Measurements from ENCODE around the gene POU6F2.
A peak's percentile ranks its signal among the peaks of the same experiment; 100 is the strongest.

The POU6F2 gene

DNA sequence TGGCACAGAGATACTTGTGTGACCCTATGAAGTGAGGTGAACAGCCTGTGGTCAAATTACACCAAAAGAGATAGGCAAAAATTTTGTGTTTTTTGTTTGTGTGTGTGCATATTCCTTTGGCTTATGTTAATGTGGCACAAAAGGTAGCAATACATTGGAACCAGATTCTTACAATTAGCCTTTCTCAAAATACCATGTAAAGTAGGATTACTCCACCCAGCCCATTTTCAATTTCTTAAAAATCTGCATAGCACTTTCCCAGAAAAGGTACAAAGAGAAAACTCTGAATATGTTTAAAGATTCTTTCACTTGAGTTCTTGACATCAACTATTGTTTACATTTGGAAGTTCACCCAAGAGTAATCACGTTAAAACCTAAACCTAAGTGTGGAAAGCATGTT lies 431.2 kb downstream of the POU6F2 start:
- DNase-seq: no peak

DNA sequence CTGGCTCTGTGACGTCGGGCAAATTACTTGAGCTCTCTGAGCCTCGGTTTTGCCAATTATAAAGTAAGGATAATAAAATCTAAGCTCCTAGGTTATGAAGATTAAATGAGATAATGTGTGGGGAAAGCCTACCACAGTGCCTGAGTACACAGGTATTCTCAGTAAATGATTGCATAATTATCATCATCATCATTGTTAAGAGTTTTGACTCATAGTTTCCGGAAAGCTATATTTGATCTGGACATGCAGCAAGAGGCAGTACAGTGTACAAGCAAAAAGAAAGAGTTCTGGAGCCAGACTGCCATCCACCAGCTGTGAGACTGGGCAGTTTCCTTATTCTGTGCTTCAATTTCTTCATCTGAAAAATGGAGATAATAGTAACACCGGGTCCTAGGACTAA lies 432.9 kb downstream of the POU6F2 start:
- DNase-seq: no peak

DNA sequence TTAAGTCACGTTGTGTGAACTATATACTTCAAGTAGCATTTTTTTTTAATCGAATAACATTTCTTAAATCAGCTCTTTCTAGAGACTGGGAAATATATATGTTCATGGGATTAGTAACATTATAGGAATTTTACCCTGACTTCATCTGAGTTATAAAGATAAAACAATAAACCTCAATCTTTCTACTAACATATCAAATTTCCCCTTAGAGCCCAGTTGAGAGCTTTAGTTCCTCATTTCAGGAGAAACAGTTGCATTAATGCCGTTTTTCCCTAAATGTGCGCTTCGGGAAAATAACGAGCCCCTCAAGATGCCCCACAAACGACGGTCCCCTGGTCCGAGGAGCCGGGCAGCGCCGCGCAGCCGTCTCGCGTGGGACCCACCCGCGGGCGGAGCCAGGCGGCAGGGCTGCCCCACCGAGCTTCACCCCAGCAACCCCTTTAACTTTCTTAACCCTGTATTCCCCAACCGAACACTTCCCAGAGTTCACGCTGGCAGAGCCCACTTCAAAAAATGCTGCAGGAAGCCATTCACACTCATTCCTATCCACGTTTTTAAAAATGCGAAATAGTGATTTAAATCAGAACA lies 436.0 kb downstream of the POU6F2 start:
- DNase-seq: peak; percentile 12 to 26 (median 25)

DNA sequence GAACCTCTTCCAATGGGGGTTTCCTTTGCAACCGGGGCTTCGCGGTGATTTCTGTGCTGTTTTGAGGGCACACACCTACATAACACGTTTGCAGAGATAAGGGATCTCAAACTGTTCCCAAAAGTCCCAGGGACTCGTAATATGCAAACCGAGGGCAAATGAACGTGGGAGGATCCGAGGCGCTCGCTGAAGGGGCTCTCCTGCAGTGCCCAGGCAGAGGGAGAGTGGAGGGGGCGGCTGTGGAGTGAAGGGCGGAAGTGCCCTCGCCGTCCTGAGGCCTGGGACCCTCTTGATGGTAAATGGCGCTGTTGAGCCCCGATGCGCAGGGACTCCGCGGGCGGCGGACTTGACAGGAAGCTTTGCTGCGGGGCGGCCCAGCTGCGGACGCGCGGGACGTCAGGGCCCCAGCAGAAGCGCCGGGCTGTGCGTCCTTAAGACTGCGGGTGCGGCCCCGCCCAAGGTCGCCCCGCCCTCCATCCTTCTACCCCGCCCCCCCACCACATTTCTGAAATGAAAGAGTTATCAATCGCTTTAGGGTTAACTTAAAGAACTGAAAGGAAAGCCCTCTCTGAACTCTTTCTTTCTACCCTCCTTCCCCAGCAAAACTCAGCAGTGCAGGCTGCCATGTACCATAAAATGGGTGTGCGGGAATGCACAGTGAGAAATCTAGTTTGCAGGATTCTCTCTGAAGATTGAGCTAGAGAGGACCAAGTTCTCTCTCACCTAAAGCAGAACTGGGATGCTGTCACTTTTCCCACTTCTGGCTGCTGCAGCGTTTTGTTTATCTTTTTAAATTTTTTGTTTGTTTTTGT lies 436.7 kb downstream of the POU6F2 start:
- peak; percentile 48 to 72 (median 56) for DNase-seq

DNA sequence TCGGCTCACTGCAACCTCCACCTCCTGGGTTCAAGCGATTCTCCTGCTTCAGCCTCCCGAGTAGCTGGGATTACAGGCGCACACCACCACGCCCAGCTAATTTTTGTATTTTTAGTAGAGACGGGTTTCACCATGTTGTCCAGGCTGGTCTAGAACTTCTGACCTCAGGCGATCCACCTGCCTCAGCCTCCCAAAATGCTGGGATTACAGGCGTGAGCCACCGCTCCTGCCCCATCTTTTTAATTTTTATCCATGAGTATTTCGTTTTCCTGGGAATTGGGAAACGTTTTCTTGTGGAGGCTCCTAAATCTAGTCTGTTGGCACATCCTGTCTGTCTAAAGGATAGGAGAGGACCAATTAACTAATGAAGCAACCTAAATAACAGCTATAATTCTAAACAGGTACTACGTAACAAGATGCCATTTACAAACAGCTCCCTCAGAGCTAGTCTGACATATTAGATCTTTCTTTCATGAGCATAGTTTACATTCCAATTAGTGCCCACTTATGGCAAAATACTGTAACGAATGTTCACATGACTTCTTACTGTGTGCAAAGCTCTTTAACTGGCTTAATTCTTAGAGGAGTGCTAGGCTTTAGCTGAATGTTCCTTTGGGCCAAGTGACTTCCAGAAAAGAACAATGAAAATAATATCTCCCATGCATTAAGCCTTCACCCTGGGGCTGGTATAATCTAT lies 437.5 kb downstream of the POU6F2 start:
- no peak for DNase-seq

DNA sequence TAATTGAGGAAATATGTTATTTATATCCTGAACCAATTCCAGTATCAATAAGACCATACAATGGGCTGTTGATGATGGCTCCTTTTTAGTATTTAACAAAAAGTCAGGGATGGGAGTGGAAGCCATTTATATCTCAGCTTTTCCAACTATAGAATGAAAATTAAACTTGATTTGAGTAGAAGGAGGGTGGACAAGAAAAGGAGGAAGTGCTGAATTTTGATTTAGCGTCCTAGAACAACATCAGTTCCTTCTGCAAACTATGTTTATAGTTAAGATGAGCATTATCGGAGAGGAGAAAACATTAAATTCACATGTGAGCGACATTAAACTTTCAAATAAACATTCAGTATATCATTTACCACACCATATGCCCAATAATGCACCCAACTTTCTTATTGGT lies 439.2 kb downstream of the POU6F2 start:
- no peak for DNase-seq

DNA sequence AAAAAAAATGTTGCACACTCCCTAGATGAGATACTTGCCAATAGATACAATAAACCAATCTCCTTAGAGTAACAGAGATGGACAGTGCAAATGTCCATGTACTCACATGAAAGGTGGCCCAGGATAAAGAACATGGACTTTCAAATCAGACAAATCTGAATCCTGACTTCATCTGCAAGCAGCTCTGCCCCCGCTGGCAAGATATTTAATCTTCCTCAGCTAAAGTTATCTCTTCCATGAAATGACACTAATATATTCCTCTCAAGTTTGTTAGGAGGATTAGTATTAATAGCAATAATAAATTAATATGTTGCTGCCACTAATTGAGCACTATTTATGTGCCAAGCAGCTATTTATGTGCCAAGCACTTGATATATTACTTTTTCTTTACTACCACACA lies 439.9 kb downstream of the POU6F2 start:
- no peak for DNase-seq

DNA sequence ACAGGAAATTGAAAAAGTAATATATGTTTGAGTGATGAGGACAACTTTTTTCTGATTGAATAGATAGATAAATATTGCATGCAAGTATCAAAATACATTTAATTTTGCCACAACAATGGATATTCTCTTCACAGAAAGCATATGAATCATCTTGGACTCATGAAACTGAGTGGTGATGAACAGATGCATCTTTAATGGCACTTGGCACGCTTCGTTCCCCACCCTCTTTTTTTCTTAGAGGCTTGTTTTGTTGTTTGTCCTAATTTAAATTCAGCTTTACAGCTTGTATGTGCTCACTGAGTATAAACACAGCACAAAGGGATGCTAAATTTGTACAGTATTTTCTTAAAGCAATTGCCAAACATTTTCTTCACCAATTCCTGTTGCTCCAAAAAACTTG lies 443.5 kb downstream of the POU6F2 start:
- no peak for DNase-seq

DNA sequence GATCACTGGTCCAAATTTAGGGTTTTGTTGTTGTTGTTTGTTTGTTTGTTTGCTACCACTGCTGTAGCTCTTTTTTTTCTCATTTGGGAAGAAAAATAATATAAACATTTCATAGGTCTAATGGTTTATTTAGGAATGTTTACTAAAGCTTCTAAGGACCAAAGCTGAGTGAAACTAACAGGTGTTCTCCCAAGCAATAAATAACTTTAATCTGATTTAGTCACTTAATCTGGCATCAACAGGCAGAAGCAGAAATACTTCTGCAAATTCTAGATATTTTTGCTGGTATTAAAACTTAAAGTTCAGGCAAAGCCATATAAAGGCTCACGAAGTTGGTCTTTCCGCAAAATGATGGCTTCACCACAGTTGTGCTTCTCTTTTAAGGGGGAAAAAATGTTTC lies 444.0 kb downstream of the POU6F2 start:
- no peak for DNase-seq

DNA sequence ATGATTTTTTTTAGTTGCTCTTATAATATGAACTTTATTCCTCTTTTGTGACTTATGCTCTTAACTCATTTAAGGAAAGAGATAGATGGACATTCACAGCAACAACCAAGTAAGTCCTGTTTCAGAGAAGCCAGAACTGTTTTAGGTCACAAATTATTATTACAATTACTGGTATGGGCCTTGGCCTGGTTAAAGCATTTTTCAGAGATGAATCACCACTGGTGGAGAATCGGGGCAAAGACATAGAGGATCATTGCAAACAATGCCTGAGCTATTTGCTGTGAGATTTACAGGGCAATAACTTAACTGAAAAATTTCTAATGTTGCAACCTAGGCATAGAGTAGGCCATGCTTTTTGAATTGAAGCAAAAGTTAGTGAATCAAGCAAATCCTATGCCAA lies 450.5 kb downstream of the POU6F2 start:
- no peak for DNase-seq

DNA sequence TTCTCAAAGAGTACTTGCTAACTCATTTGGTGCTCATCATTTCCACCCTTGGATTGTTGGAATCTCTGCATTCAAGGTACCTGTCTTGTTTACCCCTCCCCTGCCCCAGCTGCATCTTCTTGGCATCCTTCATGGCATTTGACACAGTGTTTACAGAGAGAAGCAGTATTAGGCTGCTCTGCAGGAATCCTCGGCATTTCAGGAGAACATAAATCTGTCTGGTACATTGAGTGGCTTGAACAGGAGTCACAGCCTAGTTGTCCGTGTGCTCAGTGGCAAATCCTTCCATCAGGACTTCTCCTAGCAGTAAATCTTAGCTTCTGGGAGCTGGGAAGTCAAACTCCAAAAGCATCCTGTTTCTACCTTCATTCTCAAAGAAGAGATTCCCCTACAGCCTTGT lies 451.7 kb downstream of the POU6F2 start:
- DNase-seq: no peak

DNA sequence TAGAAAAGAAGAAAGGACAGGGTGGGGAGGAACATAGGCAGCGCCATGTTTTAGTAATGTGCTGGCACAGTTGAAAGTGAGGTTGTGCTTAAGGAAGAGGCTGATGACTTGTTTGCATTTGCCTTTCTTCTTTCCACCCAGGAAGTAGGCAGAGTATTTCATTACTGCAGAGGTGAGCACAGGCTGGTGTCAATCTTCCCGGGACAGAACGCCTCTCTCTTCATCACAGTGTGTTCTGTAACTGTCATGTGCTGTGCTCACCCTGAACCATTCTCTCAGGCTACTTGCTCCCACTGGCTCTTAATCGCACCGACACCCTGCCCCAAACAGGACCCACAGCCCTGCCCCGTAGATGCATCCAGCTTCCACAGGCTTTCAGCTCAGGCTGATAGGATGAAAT lies 452.7 kb downstream of the POU6F2 start:
- no peak for DNase-seq

DNA sequence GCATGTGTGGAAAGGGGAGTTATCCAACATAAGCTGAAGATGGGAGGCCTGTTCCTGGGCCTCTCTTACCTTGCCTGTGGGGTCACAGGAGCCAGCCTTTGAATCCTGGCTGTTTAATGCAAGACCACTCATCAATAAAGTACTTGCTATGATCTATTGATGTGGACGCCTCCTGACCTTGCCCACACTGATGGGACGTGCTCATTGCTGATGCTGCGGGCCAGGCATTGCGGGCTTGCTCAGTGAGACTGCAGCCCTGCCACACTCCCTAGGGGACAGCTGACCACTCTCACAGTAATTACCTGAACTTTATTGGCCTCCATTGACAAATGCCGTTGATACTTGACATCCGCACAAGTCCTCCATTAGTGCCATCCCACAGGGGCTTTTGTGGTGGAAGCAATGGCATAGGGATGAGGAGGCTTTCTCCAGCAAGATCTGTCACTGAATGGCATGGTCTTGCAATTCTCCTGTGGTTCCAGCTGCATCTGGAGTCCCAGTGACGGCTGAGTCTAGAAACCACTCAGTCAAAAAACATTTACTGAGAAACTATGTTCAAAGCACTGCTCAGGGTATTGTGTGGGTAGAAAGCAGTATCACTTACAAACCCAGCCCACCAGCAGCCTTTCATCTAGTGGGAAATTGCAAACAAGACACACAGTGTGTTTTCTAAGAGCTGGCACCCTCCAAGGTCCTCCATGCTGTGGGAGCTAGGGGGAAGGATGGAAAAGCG lies 453.4 kb downstream of the POU6F2 start:
- DNase-seq: no peak

DNA sequence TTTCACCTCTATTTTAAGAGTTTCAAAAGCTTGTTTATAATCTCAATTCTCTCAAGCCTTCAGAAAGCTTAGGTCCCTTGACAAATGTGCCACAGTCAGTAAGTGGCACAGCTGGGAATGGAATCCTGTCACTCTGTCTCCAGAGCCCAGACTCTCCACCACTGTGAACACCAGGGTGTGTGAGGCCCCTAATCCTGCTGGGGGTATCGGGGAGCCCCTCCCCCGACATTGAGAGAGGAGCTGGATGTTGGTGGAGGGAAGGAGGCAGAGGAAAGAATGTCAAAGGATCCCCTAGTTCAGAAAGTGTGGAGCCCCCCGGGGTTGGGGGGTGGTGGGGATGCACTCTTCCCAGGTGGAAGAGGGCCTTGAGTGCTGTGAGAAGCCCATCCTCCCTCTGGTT lies 454.7 kb downstream of the POU6F2 start:
- no peak for DNase-seq

DNA sequence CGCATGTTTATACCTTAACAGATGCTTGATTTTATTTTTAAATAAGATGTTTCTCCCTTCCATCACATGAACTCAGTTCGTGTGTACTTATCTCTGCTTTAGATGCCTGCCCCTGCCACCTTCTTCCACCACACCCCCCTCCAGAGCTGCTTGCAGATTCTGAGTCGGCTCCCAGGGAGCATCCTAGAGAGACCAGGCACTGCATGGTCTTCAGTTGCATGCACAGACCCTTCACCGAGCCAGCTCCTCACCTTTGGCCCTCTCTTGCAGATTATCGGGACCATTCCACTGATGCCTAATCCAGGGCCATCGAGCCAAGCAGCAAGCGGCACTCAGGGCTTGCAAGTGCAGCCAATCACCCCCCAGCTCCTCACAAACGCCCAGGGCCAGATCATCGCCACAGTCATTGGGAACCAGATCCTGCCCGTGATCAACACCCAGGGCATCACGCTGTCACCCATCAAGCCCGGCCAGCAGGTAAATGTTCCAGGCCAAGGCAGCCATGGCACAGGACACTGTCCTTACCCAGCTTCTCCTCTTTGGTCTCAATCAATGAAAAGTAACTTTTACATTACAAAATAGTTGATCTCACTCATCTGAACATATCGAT lies 455.2 kb downstream of the POU6F2 start:
- DNase-seq: no peak

DNA sequence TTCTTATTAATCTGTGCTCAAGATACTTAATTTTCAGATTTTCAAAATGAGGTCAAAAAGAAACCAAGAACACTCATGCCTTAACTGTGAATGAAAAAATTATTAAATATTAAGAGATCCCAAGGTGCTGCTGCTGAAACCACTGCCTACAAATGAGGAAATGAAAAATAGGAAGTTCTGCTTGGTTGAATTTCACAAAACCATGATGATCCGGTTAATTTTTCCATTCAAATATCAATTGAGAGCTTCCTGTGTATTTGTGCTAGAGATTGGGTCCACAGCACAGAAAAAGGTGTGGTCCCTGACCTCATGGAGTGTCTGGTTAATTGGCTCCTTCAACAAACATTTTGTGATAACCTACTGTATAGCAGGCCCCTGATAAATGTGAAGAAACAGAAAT lies 455.8 kb downstream of the POU6F2 start:
- peak; percentile 8 to 53 (median 46) for DNase-seq

DNA sequence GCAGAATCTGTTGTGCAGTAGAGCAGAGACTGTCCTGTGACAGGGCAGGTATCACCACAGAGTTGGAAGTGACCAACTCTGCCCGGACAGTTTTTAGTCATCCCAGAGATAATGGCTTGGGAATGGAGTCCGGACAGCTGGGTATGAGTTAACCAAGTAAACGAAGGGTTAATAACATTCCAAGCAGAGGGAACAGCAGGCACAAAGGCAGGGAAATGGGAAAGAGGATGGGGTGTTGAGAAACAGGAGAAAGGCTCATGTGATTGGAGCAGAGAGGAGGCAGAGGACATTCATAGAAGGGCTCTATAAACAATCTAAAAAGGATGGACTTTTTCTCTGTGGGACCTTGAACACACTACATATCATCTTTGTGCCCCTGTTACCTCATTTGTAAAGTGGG lies 456.3 kb downstream of the POU6F2 start:
- DNase-seq: no peak

DNA sequence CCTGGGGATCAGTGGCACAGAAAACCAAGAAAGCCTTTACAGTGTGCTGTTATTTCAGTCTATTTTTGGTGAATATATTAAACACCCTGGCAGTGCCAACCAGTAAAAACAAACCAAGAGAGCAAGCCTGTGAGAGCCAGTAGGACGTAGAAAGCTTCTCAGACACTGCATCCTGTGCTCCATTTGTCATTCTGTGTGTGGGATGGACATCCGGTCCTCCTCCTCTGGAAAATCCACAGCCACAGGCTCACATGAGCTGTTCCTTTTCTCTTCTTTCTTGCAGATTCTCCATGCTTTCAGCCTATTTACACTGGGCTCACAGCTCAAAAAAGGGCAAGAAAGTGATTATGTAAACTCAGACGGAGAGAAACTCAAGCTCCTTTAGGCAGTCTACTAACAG lies 468.8 kb downstream of the POU6F2 start:
- no peak for DNase-seq

DNA sequence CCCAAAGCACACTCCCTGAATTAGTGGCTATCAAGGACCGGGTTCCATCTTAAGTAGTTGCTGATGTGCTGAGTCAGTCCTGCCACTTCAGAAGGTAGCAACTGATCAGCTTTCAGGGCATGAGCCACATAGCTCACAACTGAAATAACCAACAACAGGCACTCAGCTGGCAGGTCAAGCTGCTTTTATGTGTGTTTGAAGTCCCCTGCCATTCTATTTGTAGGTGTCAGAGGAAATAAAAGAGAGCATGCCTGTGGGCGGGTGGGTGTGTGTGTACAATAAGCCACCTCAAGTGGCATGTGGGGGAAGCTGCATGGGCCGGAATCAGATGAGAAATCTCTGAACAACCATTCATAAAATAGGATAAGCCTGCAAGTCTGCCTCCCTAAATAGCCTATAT lies 474.2 kb downstream of the POU6F2 start:
- DNase-seq: no peak

DNA sequence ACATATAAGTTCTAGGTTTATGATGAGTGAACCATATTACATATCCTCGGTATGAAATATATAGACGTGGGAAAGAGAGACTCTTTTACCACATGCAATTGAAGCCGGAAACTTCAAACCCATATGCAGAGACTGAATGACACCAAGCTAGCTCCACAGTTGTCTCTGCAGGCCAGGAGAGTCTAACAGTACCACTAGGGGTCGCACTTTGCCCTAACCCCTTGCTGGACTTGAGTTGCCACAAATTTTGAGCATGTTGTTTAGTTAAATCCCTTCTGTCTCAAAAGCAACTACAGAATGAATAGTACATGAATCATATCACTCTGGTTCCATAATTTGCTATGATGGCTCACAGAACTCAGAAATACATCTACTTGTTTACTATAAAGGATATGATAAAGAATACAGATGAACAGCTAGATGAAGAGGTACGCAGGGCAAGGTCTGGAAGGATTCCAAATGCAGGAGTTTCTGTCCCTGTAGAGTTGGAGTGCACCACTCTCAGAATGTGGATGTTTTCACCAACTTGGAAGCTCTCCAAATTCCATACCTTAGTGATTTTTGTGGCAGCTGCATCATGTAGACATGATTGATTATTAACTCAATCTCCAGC lies 476.1 kb downstream of the POU6F2 start:
- peak; percentile 66 to 82 (median 74) for DNase-seq

DNA sequence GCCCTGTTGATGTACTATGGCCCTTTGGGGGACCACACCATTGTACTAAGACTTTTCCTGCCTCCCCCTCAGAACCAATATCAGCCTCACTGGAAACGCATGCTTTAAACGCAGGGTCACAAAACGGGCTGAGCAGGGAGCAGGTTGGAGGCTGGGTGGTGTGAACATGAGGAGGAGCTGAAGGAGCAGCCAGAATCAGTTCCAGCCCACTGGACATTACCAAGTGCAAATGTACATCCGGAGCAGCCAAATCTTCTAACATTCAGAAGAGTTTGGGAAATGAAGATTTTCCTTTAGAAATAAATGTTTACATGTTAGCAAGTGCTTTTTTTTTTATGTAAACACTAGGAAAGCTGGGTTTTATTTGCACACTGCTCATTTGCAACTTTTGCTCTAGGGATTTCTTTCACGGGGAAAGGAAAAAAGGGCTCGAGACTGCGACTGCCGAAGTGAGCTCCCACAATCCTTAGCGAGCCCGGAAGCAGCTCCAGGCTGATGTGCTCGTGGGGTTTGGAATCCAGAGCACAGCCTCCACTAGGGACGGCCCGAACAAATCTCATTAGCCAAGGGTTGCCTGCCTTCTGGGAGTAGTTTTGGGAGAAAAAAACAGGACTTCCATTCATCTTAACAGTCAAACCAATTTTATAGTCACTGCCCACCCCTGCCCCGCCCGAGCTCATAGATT lies 480.5 kb downstream of the POU6F2 start:
- DNase-seq: no peak

DNA sequence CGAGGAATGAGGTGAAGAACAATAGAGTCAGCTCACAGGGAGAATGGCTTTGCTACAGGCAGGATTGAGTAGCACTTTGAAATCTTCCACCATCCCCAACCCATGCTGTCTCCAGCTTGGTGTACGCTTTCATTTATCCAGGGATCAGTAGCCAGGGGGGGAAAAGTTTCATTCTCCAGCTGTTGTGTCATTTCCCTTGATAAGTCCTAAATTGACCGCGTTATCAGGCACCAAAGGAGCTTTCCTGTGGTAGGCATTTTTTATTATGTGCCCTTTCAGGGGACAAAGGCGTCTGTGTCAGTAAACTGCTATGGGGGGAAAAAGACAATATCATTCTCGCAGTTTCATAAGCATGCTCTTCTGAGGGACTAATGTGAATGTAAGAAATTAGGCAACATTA lies 481.9 kb downstream of the POU6F2 start:
- DNase-seq: no peak
